ENCODE results near the gene TTR. TPM values are rescaled to one million over a fixed set of nuclear protein-coding genes. Genes with fewer than 3 reads are reported as not detected.

Gene TTR
- total RNA-seq, 1 donor from 2014 or later: 159 TPM

Other genes with a start within 250 kb of the TTR start
- gene DSG4, start 215.1 kb upstream of the TTR start, total RNA-seq: not detected
- 0.06 TPM for gene DSG3, start 144.1 kb upstream of the TTR start, total RNA-seq
- gene DSG2, start 93.7 kb upstream of the TTR start, total RNA-seq: 103 TPM
- 16.9 TPM for gene B4GALT6, start 92.7 kb downstream of the TTR start, total RNA-seq
- 0.26 TPM for gene SLC25A52, start 169.0 kb downstream of the TTR start, total RNA-seq